HG03469 (cell line): ENCODE data around the gene GPATCH2L.

ENCODE experiments used
- ATAC-seq: cut with Tn5 transposase; IDR thresholded peaks from one replicate; pipeline ENCODE4 v1.9.1; 2021; ENCODE audit warnings: mild to moderate bottlenecking, moderate library complexity, moderate number of reproducible peaks; ENCODE audit not compliant: unreplicated experiment

Gene GPATCH2L

DNA sequence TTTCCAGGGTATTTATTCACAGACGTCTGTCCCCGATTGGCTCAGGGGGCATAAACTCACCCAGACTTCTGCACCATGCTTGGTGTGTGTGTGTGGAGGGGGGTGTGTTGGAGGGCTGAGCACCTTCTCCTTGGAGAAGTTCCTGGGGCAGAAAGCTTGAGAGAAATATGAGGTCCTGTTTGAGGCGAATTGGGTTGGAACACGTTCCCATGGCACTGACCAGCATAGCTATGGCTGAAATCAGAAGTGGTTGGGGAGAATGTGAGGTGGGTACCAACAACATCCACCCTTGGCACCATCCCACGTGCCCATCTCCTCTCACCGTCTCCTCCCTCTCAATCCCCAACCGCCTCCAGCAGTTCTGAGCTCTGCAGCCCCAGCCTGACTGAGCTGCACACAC, 16.0 kb upstream of the GPATCH2L start:
- no peak for ATAC-seq

GRCh38 chr14:76136476-76137110, 15.1 kb upstream of the GPATCH2L start:
- ATAC-seq: no peak

DNA sequence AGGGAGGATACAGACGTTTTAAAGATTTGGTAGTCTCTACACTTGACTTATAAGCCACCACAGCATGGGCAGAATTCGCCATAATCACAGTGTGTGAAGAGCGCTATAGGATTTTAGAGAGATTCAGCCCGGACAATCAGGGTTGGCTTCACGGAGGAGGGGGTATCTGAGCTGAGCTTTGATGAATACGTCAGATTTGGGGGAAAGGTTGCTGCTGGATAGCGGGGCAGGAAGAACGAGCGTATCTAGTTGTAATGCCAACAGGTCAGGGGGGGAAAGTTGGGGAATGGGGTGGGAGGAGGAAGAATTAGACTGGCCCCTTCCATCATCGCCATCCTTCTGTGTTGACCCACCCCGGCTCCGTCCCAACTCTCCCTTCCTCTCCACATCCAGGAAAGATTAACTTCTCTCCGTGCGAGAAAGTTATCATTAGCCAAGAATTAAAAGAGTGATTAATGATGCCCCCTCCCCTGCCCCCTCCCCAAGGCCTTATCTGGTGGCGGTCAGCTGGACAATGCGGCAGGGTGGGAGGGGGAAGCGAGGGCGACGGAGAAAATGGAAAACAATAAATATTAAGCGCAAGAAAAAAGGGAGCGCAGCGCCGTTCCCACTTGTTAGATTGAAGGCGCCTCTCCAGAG, 13.5 kb upstream of the GPATCH2L start:
- ATAC-seq: no peak

DNA sequence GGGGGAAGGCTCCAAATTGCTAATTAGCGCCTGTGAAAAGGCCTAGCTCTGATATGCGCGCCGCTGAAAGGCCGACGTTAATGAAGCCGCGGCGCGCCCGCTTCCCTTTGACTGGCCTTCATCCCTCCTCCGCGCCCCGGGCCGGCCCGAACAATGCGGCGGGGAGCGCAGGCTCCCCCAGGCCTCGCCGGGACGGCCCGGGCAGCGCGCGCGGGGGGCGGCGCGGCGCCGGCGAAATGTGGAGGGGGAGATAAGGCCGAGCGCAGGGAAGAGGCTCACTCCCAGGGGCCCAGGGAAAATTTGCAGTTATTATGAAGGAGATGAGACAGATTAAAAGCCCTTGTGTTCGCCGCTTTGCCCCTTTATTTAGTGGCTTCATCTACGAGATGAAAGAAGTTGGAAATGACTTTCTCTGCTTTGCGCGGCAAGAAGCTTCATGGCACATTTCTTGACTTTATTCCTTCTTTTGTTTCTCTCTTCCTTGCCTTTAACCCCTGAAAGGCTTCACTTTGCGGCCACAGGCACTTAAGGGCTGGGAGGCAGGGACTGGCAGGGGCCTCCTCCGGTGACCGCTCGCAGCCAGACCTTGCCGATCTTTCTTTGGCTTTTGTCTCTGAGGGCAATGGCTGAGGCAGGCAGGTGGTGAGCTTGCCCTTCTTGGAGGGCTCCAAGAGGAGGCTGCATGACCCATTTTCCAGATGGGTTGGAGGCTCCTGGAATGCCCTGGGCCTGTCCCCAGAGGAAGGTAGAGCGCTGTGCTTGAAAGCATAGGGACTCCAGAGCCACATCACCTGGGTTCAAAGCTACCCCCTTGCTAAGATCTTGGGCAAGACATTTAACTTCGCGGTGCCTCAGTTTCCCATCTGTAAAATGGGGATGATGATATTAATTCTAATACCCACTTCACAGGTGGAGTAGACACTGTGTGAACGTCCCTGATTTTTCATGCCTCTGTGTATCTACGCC, 12.7 kb upstream of the GPATCH2L start:
- no peak for ATAC-seq

DNA sequence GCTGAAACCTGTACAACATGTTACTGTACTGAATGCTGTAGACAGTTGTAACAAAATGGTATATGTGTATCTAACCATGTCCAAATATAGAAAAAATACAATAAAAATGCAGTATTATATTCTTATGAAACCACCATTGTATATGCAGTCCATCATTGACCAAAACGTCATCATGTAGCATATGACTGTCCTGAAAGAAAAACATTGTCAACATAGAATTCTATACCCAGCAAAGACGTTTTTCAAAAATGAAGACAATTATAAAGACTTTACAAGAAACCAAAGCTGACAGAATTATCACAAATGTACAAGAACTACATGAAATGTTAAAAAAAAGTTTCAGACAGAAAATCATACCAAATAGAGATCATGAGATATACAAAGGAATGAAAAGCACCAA, 8.1 kb upstream of the GPATCH2L start:
- ATAC-seq: no peak

DNA sequence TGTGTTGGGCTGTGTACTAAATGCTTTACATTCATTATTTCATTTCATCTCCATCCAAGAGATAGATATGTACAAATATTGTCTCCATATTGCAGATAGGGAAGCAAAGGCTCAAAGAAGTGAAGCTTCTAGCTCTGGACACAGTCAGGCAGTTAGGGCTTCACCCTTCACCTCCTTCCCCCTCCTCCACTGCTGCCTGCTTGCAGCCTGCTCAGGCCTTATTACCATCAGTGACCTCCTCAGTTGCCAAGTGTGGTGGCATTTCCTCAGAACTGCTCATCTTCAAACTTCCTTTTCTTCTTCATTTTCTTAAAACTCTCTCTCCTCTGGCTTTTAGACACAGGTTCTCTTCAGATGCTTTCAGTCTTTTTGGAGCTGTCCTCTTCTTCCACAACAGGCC, 4.7 kb upstream of the GPATCH2L start:
- no peak for ATAC-seq

- no peak for ATAC-seq
Measured at GRCh38 chr14:76149196-76149595, 2.5 kb upstream of the GPATCH2L start.

- ATAC-seq: peak; percentile 35
Measured at GRCh38 chr14:76152333-76152681, 585 bp downstream of the GPATCH2L start.

- ATAC-seq: no peak
Measured at GRCh38 chr14:76153919-76154318, 2.2 kb downstream of the GPATCH2L start.

DNA sequence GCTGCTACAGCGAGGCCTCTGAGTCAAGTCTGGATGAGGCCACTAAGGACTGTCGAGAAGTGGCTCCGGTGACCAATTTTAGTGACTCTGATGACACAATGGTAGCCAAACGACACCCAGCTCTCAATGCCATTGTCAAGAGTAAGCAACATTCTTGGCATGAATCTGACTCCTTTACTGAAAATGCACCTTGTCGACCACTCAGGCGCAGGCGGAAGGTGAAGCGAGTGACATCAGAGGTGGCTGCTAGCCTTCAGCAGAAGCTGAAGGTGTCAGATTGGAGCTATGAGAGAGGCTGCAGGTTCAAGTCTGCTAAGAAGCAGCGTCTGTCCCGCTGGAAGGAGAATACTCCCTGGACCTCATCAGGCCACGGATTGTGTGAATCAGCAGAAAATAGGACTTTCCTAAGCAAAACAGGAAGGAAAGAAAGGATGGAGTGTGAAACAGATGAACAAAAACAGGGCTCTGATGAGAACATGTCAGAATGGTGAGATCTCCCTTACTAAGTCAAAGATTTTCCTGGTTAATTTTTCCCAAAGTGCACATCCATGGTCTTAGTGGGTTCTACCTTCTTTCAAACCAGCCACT, 2.9 kb downstream of the GPATCH2L start:
- no peak for ATAC-seq

GRCh38 chr14:76163668-76164363, 12.1 kb downstream of the GPATCH2L start:
- ATAC-seq: no peak

- no peak for ATAC-seq
Measured at GRCh38 chr14:76168531-76168930, 16.8 kb downstream of the GPATCH2L start.

DNA sequence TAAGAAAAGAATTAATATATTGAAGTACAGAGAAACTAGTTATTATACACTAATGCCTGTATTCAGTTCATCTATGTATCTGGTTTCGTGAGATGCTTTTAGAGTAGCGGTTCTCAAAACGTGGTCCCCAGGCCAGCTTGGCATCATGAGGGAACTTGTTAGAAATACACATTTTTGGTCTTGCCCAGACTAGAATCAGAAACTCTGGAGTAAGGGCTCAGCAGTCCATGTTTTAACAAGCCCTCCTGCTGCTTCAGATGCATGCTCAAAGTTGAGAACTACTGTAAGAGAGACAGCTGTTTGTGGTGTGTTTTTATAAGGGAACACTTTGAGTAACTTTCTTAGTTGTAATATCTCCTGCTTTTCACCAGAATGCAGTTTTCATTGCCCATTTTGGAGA, 18.1 kb downstream of the GPATCH2L start:
- no peak for ATAC-seq

GRCh38 chr14:76174982-76175381, 23.3 kb downstream of the GPATCH2L start:
- ATAC-seq: no peak

GRCh38 chr14:76175942-76176341, 24.2 kb downstream of the GPATCH2L start:
- ATAC-seq: no peak

DNA sequence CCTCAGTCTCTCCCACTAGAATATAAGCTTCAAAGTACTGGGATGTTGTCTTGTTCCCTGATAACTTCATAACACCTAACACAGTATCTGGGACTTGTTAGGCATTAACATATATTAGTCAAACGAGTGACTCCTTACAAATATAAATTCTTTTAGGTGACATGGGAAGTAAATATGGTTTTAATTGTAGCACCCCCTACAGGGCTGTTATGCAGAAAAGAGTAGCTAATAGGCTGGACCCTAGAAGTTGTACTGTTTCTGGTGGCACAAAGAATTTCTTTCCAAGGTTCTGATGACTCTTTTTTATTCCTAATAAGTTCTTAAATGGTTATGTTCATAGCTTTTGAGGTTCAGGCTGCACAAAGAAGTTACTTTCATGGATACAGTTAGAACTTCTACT, 29.8 kb downstream of the GPATCH2L start:
- ATAC-seq: no peak

DNA sequence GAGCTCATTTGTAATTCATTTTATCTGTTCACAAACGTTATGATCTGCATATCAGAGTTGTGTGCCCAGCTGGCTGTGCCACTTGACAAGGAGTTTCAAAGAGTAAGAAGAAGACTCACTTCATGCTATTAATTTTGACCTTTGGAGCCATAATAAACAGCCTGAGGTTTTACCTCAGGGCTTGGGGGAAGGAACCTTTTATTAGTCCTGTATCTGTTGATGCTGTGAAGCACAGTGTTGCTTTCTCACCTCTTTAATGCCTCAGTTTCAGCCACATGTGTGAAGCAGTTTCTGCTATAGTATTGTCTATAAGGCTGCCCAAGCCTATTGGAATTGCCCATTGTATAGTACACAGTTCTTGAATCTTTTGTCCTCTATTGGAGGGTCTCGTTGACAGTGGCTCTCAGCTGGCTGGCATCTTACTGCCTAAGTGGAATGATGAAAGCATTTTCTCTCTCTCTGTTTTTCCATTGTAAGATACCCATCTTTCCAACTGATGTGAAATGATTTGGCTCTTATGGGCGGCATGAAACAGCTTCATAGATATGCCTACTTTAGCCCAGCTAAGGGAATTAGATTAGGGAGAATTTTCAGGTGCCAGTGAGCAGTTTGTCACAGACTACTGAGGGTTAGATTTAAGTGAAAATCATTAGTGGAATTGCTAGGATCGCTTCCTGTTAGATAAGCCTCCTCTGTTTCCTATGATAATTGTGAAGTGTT, 34.7 kb downstream of the GPATCH2L start:
- ATAC-seq: no peak

DNA sequence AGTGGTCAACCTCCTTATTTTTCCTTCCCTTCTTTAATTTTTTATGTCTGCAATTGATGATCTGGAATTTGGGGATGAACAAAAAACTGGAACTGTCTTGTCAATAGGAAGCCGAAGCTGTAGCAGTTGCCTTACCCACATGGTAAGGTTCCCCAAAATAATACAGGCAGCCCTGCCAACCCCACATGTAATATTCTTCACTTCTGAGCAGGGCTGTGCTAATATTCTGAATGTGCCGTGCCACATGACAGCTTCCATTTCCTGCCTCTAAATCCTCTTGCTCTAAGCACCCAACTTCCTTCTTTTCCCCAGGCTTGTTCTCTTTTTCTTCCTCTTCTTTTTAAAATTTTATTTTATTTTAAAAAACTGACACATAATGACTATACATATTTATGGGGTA, 39.6 kb downstream of the GPATCH2L start:
- no peak for ATAC-seq

DNA sequence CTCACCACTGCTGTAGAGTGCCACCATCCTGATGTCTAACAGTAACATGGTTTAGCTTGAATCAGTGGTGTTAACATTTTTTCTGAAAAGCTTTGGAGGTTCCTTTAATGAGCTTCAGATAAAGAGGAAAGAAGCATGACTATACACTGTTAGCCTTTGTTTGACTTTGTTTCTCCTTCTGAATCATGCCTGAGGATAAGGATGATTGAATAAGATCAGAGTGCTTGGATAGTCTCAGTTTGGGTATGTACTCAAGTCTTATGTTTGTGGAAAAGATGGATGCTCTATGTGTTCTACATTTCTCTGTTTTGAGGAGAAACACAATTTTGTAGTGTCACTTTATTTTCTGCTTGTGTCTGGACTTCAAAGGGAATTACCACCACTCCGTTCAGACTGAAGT, 42.0 kb downstream of the GPATCH2L start:
- ATAC-seq: no peak

DNA sequence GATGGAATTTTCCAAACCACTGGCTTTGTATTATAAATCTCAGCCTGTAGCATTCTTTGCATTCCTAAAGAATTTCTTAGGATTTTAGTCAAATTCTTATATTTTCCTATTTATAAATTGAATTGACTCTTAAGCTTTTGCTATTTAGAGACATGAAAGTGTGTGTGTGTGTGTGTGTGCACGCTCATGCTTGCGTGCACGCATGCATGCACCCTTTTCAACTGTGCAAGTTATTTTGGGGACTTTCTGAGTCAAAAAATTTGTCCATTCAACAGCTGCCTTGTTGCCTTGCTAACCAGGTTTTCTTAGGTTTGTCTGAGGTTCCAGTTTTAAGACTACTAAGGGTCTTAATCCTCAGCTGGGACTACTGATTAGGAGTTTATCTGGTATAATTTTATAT, 42.6 kb downstream of the GPATCH2L start:
- ATAC-seq: peak; percentile 53
